ENCODE results near the gene CKAP5.

The CKAP5 gene

DNA sequence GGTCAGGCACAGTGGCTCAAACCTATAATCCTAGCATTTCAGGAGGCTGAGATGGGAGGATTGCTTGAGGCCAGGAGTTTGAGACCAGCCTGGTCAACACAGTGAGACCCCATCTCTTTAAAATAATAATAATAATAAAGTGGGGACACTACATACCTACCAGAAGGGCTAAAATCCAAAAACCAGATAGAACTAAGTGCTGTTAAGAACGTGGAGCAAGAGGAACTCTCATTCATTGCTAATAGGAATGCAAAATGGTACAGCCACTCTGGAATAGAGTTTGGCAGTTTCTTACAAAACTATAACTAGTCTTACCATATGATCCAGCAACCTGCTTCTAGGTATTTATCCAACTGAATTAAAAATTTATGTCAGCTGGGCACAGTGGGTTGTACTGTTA lies 9.6 kb downstream of the CKAP5 start:
- H3K9me2 ChIP-seq (replicated peaks; ENCODE audit: low read depth, low read length) = no peaks in the 10 kb centered on the region
- H3K4me2 ChIP-seq (ENCODE audit: low read depth, low read length, poor library complexity, severe bottlenecking) = peak overlapping the region; percentile 82
- no peak for TF ChIP-seq EZH2phosphoT487 (IDR thresholded peaks at IDR 0.05; ENCODE audit: borderline replicate concordance)
- TF ChIP-seq, protein P1, sequence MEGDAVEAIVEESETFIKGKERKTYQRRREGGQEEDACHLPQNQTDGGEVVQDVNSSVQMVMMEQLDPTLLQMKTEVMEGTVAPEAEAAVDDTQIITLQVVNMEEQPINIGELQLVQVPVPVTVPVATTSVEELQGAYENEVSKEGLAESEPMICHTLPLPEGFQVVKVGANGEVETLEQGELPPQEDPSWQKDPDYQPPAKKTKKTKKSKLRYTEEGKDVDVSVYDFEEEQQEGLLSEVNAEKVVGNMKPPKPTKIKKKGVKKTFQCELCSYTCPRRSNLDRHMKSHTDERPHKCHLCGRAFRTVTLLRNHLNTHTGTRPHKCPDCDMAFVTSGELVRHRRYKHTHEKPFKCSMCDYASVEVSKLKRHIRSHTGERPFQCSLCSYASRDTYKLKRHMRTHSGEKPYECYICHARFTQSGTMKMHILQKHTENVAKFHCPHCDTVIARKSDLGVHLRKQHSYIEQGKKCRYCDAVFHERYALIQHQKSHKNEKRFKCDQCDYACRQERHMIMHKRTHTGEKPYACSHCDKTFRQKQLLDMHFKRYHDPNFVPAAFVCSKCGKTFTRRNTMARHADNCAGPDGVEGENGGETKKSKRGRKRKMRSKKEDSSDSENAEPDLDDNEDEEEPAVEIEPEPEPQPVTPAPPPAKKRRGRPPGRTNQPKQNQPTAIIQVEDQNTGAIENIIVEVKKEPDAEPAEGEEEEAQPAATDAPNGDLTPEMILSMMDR (conservative IDR thresholded peaks at IDR 0.05; ENCODE audit: low read length) = no peak
- no peak overlapping the region for H3K9ac ChIP-seq (ENCODE audit: low read depth, low read length, poor library complexity, severe bottlenecking)
- H3K79me2 ChIP-seq (ENCODE audit: insufficient read depth, low read length) = peaks cover 99% of the 10 kb centered on the region
- no peak overlapping the region for H2AFZ ChIP-seq (ENCODE audit: low read length)
- no peaks in the 10 kb centered on the region for H3K9me3 ChIP-seq (ENCODE audit: insufficient read depth, low read depth, low read length)
- no peaks in the 10 kb centered on the region for H3K27me3 ChIP-seq (ENCODE audit: insufficient read depth, low read length, poor library complexity, severe bottlenecking)
- H3K4me1 ChIP-seq (ENCODE audit: insufficient read depth, low read length, poor library complexity, severe bottlenecking) = peaks cover 46% of the 10 kb centered on the region
- peaks cover 6% of the 10 kb centered on the region; the same call in 1 of the 2 replicates for H3K36me3 ChIP-seq (ENCODE audit: insufficient read depth, low read length)
- H3F3A ChIP-seq (ENCODE audit: low read depth) = no peaks in the 10 kb centered on the region
- peaks cover 82% of the 10 kb centered on the region for H4K20me1 ChIP-seq (ENCODE audit: insufficient read depth, low read length, poor library complexity, severe bottlenecking)
- no peak overlapping the region for H3K4me3 ChIP-seq (ENCODE audit: low read length, poor library complexity, severe bottlenecking)

DNA sequence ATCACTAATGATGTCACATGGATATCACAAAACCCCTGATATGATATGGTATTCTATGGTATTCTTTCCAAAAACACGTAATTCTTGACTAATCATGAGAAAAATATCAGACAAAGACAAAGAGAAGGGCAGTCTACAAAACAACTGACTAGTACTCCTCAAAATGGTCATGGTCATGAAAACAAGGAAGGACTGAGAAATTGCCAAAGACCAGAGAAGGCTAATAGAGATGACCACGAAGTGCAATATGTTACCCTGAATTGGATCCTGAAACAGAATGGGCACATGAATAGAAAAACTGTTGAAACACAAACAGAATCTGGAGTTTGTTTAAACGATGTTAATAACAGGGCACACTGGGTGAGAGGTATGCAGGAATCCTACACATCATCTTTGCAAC lies 10.2 kb downstream of the CKAP5 start:
- Histone ChIP-seq H3K9me2 (replicated peaks; ENCODE audit: low read depth, low read length) (no peaks in the 10 kb centered on the region), H3K9ac (ENCODE audit: low read depth, low read length, poor library complexity, severe bottlenecking) (no peak overlapping the region), H3K79me2 (ENCODE audit: insufficient read depth, low read length) (peaks cover 99% of the 10 kb centered on the region), H3K4me3 (ENCODE audit: low read length, poor library complexity, severe bottlenecking) (no peak overlapping the region), H4K20me1 (ENCODE audit: insufficient read depth, low read length, poor library complexity, severe bottlenecking) (peaks cover 82% of the 10 kb centered on the region), H3K4me2 (ENCODE audit: low read depth, low read length, poor library complexity, severe bottlenecking) (peak overlapping the region; percentile 28), H3K27me3 (ENCODE audit: insufficient read depth, low read length, poor library complexity, severe bottlenecking) (no peaks in the 10 kb centered on the region), H3K9me3 (ENCODE audit: insufficient read depth, low read depth, low read length) (no peaks in the 10 kb centered on the region), H3F3A (ENCODE audit: low read depth) (no peaks in the 10 kb centered on the region), H2AFZ (ENCODE audit: low read length) (no peak overlapping the region), H3K4me1 (ENCODE audit: insufficient read depth, low read length, poor library complexity, severe bottlenecking) (peaks cover 41% of the 10 kb centered on the region), H3K36me3 (ENCODE audit: insufficient read depth, low read length) (peaks cover 6% of the 10 kb centered on the region; the same call in 1 of the 2 replicates)
- no peak for TF ChIP-seq EZH2phosphoT487 (IDR thresholded peaks at IDR 0.05; ENCODE audit: borderline replicate concordance)
- TF ChIP-seq, protein P1 (conservative IDR thresholded peaks at IDR 0.05; ENCODE audit: low read length) = no peak

DNA sequence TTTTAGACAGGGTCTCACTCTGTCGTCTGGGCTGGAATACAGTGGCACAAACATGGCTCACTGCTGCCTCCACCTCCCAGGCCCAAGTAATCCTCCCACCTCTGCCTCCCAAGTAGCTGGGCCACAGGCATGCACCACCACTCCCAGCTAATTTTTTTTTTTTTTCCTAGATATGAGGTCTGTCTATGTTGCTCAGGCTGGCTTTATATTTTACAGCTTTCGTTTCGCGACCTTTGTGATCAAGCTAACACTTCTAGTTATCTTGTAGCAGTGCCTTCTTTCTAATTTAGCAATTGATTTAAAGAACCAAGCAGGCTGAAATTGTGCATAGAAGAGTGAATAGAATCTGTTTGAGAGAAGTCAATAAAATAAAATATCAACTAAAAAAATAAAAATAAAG lies 11.3 kb downstream of the CKAP5 start:
- H2AFZ ChIP-seq (ENCODE audit: low read length) = no peak overlapping the region
- H3K9ac ChIP-seq (ENCODE audit: low read depth, low read length, poor library complexity, severe bottlenecking) = no peak overlapping the region
- peaks cover 76% of the 10 kb centered on the region for H4K20me1 ChIP-seq (ENCODE audit: insufficient read depth, low read length, poor library complexity, severe bottlenecking)
- no peaks in the 10 kb centered on the region for H3K9me2 ChIP-seq (replicated peaks; ENCODE audit: low read depth, low read length)
- H3K9me3 ChIP-seq (ENCODE audit: insufficient read depth, low read depth, low read length) = no peaks in the 10 kb centered on the region
- H3K4me3 ChIP-seq (ENCODE audit: low read length, poor library complexity, severe bottlenecking) = no peak overlapping the region
- peaks cover 6% of the 10 kb centered on the region; the same call in 1 of the 2 replicates for H3K36me3 ChIP-seq (ENCODE audit: insufficient read depth, low read length)
- H3K79me2 ChIP-seq (ENCODE audit: insufficient read depth, low read length) = peaks cover 99% of the 10 kb centered on the region
- no peak overlapping the region for H3K4me2 ChIP-seq (ENCODE audit: low read depth, low read length, poor library complexity, severe bottlenecking)
- H3K27me3 ChIP-seq (ENCODE audit: insufficient read depth, low read length, poor library complexity, severe bottlenecking) = no peaks in the 10 kb centered on the region
- no peaks in the 10 kb centered on the region for H3F3A ChIP-seq (ENCODE audit: low read depth)
- peaks cover 33% of the 10 kb centered on the region for H3K4me1 ChIP-seq (ENCODE audit: insufficient read depth, low read length, poor library complexity, severe bottlenecking)
- TF ChIP-seq, protein P1 (conservative IDR thresholded peaks at IDR 0.05; ENCODE audit: low read length) = no peak
- TF ChIP-seq EZH2phosphoT487 (IDR thresholded peaks at IDR 0.05; ENCODE audit: borderline replicate concordance) = no peak

Measured in Loucy (cell line).